SHP77 (cell line): ENCODE data around the gene PROS1.
A peak's percentile ranks its signal among the peaks of the same experiment; 100 is the strongest.
"Not testable (repeated sequence)": the region's sequence is repeated elsewhere in the genome, so short reads cannot be mapped to it uniquely, and the experiment has no call there.

Experiments used
- DNase-seq, 2 experiments: peaks; one replicate each; lab custom pipeline; 2025; lab: John Stamatoyannopoulos, UW

Gene PROS1

GRCh38 chr3:93877427-93877826 is 96.3 kb downstream of the PROS1 start:
- DNase-seq, result not testable (repeated sequence)

DNA sequence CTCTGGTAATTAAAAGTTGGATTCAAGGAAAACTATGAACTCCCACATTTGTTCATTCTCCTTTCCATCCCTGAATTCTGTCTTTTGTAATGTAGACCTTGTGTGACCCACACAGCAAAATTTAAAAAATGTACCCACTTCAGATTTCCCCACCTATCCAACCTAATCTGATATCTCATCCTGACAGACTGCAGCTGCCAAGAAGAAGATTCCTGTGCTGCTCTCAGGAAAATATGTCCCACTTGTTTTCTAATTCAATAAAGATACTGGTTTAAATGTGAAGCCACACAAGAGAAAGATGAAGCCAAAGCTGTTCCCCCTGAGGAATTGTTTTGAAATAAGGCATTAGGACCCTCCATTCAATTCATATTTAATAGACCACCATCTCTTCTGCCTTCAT is 100.3 kb downstream of the PROS1 start:
- DNase-seq, result not testable (repeated sequence)

- no peak for DNase-seq
Observed at GRCh38 chr3:93867425-93867824, 106.3 kb downstream of the PROS1 start.

- DNase-seq, result no peak
Observed at GRCh38 chr3:93861017-93861416, 112.7 kb downstream of the PROS1 start.

GRCh38 chr3:93855401-93855800 is 118.3 kb downstream of the PROS1 start:
- DNase-seq, result no peak

GRCh38 chr3:93852228-93852627 is 121.5 kb downstream of the PROS1 start:
- peak; percentile 10 to 11 for DNase-seq

GRCh38 chr3:93843981-93844380 is 129.7 kb downstream of the PROS1 start:
- no peak for DNase-seq

DNA sequence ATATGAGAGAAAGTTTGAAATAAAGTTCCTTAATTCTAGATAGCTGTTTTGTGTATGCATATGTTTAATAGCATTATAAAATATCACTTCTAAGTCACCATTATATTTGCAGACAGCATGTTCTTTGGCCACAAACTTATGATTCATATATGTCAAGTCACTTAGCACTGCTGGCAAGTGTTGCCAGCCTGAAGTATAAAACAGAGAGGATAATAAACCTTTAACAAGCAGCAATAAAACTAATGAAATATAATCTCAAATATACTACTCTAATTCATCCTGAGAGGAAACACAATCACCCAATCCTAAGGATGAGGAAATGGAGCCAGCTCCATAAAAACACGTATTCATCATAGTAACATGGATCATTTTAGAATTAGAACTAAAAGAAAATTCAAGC is 134.5 kb downstream of the PROS1 start:
- DNase-seq, result not testable (repeated sequence)
